Esophagus squamous epithelium (tissue), 4 donors: ENCODE results near the gene SLC6A13.

ENCODE experiments used
- CTCF ChIP-seq, 6 experiments: fragments of 450-650 bp in 4 of 6; fragments of 200-600 bp in 2 of 6; sonication (generic) in 2 of 6; IDR thresholded peaks; one replicate each; pipeline ENCODE4 v1.5.1; 2016 to 2019; ENCODE audit warnings: antibody characterized with exemption in 6 of 6, mild to moderate bottlenecking in 4 of 6, moderate library complexity in 4 of 6
- POLR2A ChIP-seq, 4 donors: fragments of 450-650 bp; IDR thresholded peaks; one replicate each; pipeline ENCODE4 v1.6.1; 2017; ENCODE audit warnings: antibody characterized with exemption in 4 of 4, mild to moderate bottlenecking in 4 of 4, moderate library complexity in 3 of 4

GRCh38 chr12:263574-263973 is 938 bp upstream of the SLC6A13 start:
- TF ChIP-seq POLR2A (IDR thresholded peaks at IDR 0.05) (no peak), CTCF (IDR thresholded peaks at IDR 0.05) (no peak)
